ENCODE results near the gene SLC3A2.
A peak's percentile ranks its signal among the peaks of the same experiment; 100 is the strongest.

The SLC3A2 gene

DNA sequence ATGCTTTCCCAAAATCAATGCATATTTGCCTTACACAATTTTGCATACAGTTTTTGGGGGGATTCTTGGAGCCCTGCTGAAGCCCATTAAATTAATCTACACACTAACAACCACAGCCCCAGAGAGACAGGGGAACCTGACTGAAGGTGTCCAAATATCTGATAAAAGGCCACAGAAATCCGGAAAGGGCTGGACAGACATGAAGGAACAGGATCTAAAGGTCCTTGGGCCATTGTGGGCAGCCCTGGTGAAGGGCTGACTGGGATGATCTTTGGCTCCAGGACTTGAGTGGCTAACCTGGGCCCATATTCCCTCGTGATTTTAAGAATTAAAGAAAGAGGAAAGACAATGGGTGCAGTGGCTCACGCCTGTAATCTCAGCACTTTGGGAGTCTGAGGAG lies 34.5 kb upstream of the SLC3A2 start:
- no peak for DNase-seq (ENCODE audit: extremely low read depth, low read depth)
- H3K4me3 ChIP-seq (replicated peaks; ENCODE audit: low read depth, low read length), result no peak overlapping the region
- TF ChIP-seq, protein P1, sequence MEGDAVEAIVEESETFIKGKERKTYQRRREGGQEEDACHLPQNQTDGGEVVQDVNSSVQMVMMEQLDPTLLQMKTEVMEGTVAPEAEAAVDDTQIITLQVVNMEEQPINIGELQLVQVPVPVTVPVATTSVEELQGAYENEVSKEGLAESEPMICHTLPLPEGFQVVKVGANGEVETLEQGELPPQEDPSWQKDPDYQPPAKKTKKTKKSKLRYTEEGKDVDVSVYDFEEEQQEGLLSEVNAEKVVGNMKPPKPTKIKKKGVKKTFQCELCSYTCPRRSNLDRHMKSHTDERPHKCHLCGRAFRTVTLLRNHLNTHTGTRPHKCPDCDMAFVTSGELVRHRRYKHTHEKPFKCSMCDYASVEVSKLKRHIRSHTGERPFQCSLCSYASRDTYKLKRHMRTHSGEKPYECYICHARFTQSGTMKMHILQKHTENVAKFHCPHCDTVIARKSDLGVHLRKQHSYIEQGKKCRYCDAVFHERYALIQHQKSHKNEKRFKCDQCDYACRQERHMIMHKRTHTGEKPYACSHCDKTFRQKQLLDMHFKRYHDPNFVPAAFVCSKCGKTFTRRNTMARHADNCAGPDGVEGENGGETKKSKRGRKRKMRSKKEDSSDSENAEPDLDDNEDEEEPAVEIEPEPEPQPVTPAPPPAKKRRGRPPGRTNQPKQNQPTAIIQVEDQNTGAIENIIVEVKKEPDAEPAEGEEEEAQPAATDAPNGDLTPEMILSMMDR (IDR thresholded peaks at IDR 0.05; ENCODE audit: low read depth, low read length, missing control alignments), result no peak

DNA sequence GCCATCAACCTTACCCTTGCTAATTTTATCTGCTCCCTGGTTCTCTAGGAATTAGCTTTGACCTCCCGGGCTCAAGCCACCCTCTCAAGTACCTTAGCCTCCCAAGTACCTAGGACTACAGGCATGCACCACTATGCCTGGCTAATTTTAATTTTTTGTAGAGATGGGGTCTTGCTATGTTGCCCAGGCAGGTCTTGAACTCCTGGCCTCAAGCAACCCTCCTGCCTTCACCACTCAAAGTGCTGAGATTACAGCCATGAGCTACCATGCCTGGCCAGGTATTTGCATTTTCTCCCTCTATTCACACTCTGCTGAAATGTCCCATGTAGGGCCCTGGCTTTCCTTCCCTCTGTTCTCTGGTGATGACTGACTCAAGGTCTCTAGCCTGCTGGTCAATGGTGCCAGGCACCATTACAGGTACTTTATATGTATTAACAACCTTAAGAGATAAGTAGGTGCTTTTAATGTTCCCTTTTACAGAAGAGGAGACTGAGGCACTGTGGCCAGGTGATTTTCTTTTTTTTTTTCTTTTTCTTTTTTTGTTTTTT lies 32.9 kb upstream of the SLC3A2 start:
- H3K4me3 ChIP-seq (replicated peaks; ENCODE audit: low read depth, low read length), result no peak overlapping the region
- DNase-seq (ENCODE audit: extremely low read depth, low read depth), result no peak
- TF ChIP-seq, protein P1 (IDR thresholded peaks at IDR 0.05; ENCODE audit: low read depth, low read length, missing control alignments), result no peak

DNA sequence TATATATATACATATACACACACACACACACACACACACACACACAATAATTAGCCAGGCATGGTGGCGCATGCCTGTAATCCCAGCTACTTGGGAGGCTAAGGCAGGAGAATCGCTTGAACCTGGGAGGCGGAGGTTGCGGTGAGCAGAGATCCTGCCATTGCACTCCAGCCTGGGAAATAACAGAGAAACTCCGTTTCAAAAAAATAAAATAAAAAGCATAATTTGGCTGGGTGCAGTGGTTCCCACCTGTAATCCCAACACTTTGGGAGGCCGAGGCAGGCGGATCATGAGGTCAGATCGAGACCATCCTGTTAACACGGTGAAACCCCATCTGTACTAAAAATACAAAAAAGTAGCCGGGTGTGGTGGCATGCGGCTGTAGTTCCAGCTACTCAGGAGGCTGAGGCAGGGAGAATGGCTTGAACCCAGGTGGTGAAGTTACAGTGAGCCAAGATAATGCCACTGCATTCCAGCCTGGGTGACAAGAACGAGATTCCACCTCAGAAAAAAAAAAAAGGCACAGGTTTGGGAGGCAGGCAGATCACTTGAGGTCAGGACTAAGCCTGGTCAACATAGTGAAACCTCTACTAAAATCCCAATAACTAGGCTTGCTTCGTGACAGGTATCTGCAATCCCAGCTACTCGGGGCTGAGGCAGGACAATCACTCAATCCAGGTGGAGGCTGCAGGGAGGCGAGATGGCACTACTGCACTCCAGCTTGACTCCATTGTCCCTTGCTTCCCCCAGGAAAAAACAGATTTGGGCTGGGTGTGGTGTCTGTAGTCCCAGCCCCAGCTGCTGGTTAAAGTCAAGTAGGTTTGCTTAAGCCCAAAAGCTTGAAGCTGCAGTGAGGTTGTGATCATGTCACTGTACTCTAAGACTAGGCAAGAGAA lies 29.5 kb upstream of the SLC3A2 start:
- TF ChIP-seq, protein P1 (IDR thresholded peaks at IDR 0.05; ENCODE audit: low read depth, low read length, missing control alignments), result no peak
- DNase-seq (ENCODE audit: extremely low read depth, low read depth), result no peak
- H3K4me3 ChIP-seq (replicated peaks; ENCODE audit: low read depth, low read length), result no peak overlapping the region

DNA sequence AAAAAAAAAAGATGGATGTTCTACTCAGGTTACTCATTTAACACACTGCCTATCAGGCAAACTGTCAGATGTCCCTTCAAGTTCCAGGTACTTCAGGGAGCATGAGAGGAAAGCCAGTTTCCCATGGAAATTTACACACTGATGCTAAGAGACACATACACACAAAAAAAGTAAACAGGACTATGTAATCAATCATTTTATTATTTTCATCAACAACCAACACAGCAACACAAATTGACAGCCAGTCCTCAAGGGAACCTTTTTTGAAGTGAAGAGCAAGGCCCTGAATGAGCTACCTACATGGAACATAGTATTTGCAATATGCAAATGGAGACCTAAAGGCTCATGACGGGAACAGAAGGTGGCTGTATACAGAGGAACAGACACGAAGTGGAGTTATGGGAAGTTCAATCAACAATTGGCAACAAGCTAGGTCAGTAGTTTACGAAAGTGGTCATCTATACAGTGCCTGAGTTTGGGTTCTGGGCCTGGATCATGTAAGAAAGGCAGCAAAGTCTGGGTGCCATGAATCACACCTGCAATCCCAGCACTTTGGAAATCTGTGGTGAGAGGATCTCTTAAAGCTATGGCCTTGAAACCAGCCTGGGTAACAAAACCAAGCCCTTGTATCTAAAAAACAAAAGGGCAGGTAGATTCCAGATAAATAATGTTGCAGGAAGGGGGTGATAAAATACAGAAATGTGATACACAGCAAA lies 28.7 kb upstream of the SLC3A2 start:
- TF ChIP-seq, protein P1 (IDR thresholded peaks at IDR 0.05; ENCODE audit: low read depth, low read length, missing control alignments), result no peak
- H3K4me3 ChIP-seq (replicated peaks; ENCODE audit: low read depth, low read length), result peak overlapping the region; percentile 98

DNA sequence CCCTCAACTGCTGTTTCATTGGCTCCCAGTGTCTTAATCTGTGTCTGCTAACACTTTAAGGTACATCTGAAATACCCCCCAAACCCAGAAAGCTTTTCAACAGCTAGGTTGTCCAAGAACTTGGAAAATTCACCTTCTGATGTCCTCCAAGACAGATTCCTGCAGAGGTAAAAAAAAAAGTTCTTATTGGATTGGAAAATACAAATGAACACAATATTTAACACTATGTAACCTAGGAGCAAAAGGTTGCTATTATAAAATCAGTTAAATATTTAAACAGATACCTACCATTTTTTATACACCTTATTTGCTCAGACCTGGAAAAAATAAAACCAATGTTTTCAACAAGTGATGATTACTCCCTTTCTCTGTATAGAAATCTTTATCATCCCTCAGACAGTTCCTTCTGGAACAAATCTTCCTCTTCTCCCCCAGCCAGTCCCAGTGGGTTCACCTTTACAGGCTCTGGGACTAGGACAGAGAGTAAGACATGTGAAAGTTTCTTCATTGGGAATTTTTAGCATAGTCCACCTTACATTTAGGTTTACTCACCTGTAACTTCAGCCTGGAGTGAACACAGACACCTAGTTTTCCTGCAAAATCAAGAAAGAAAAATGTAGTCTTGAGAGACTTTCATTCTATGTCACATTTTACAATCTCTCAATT lies 28.0 kb upstream of the SLC3A2 start:
- peak overlapping the region; percentile 98 for H3K4me3 ChIP-seq (replicated peaks; ENCODE audit: low read depth, low read length)
- DNase-seq (ENCODE audit: extremely low read depth, low read depth), result no peak
- TF ChIP-seq, protein P1 (IDR thresholded peaks at IDR 0.05; ENCODE audit: low read depth, low read length, missing control alignments), result no peak

More for the DNA sequence above, 28.7 kb upstream of the SLC3A2 start:
- DNase-seq (ENCODE audit: extremely low read depth, low read depth), result no peak

DNA sequence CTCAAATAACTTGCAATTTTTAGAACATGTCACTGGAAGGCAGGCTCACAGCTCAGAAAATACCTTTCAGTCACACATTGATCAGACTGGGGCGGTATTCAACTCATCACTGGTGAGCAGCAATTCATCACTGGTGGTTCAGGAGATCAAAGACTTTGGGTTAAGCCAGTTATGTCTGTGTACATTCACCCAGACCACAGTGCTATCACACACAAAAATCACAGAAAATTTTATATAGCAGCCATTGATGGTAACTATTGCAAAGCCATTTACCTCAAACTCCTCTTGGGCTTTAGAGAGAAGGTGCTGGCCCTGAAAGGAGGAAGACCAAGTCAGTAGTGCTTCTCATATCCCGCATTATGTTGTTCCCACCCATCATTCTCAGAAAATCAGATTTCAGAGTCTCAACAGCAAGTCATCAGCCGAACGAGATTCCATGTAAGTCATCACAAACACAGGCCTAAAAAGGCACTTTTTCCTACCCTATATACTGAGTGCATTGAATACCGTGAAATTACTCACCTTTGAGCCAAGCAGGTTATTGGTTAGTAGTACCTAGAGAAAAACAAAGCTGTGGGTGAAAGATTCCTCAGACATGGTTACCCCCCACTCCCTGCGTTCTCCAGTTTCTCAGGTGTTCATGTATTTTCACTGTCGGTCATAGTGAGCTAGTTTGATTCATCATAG lies 27.3 kb upstream of the SLC3A2 start:
- TF ChIP-seq, protein P1 (IDR thresholded peaks at IDR 0.05; ENCODE audit: low read depth, low read length, missing control alignments), result no peak
- DNase-seq (ENCODE audit: extremely low read depth, low read depth), result no peak
- H3K4me3 ChIP-seq (replicated peaks; ENCODE audit: low read depth, low read length), result peak overlapping the region; percentile 98
